Lower leg skin (tissue), 4 donors: ENCODE data around the gene ABT1. TPM values are rescaled to one million over a fixed set of nuclear protein-coding genes. Genes with fewer than 3 reads are reported as not detected.
A peak's percentile ranks its signal among the peaks of the same experiment; 100 is the strongest.

ENCODE experiments used
- DNase-seq, 2 donors: peaks; one replicate each; pipeline ENCODE4 v3.0.0-alpha.2; 2019; ENCODE audit warnings: low spot score in 2 of 2
- H3K4me3 ChIP-seq: fragments of 200-600 bp; sonication (generic); 2 replicates; pipeline ENCODE4 v1.5.1; 2017; ENCODE audit warnings: mild to moderate bottlenecking, low read depth; ENCODE audit not compliant: poor library complexity, severe bottlenecking
- CTCF ChIP-seq, 3 donors: fragments of 450-650 bp; IDR thresholded peaks; one replicate each; pipeline ENCODE4 v1.5.1; 2016; ENCODE audit warnings: antibody characterized with exemption in 3 of 3, mild to moderate bottlenecking in 3 of 3, moderate library complexity in 2 of 3
- POLR2A ChIP-seq, 2 donors: fragments of 450-650 bp; IDR thresholded peaks; one replicate each; pipeline ENCODE4 v1.6.1; 2016 to 2017; ENCODE audit warnings: antibody characterized with exemption in 2 of 2, mild to moderate bottlenecking in 1 of 2, moderate library complexity in 1 of 2
- WGBS, 2 donors: methylation state at CpG; one replicate each; pipeline ENCODE4 v1.1.5; 2018; 5-methylcytosine and 5-hydroxymethylcytosine counted together
- intact Hi-C: fragments of 100-400 bp; cut with DNase I; formaldehyde crosslinking; loops from one replicate; pipeline ENCODE4 v1.15.0; 2023; ENCODE audit warnings: low total_unique reads
- total RNA-seq, 4 donors: library from RNA; depleted of rRNA; stranded (reverse); fragments of >200 nt; gene quantifications; one replicate each; pipeline ENCODE4 v1.1.0, GENCODE V29; 2016

Gene ABT1
- total RNA-seq, 4 donors from 2014 or later = 22.0 to 25.7 (median 24.2) TPM

GRCh38 chr6:26613689-26614683, 17.2 kb downstream of the ABT1 start:
- TF ChIP-seq POLR2A (IDR thresholded peaks at IDR 0.05) = no peak
- no peak for TF ChIP-seq CTCF (IDR thresholded peaks at IDR 0.05)
- intact Hi-C loops = no loop called here
- WGBS, 2 donors = 3 to 7% methylated on average over 55 of the region's 68 CpGs
- DNase-seq = no peak
- H3K4me3 ChIP-seq = peak overlapping the region; percentile 13

GRCh38 chr6:26623339-26623859, 26.6 kb downstream of the ABT1 start:
- 0 to 97% methylated on average over 1 of the region's 1 CpG for WGBS, 2 donors
- DNase-seq = no peak
- no peak overlapping the region for H3K4me3 ChIP-seq
- TF ChIP-seq POLR2A (IDR thresholded peaks at IDR 0.05) = no peak
- no peak for TF ChIP-seq CTCF (IDR thresholded peaks at IDR 0.05)
- intact Hi-C loops = no loop called here

- TF ChIP-seq CTCF (IDR thresholded peaks at IDR 0.05) (no peak), POLR2A (IDR thresholded peaks at IDR 0.05) (no peak)
- intact Hi-C loops = no loop called here
- no peak overlapping the region for H3K4me3 ChIP-seq
- DNase-seq = no peak
- 89 to 100% methylated on average over 1 of the region's 1 CpG for WGBS, 2 donors
Observed at GRCh38 chr6:26624557-26624956, 27.8 kb downstream of the ABT1 start.

GRCh38 chr6:26627843-26628242, 31.1 kb downstream of the ABT1 start:
- TF ChIP-seq CTCF (IDR thresholded peaks at IDR 0.05) (no peak), POLR2A (IDR thresholded peaks at IDR 0.05) (no peak)
- intact Hi-C loops = no loop called here
- 73 to 85% methylated on average over 7 of the region's 7 CpGs for WGBS, 2 donors
- H3K4me3 ChIP-seq = no peak overlapping the region
- DNase-seq = no peak

- WGBS, 2 donors = 21 to 36% methylated on average over 1 of the region's 1 CpG
Observed at GRCh38 chr6:26629359-26629758, 32.6 kb downstream of the ABT1 start.

More at GRCh38 chr6:26629359-26629758, 32.6 kb downstream of the ABT1 start:
- H3K4me3 ChIP-seq = no peak overlapping the region
- no peak for DNase-seq
- intact Hi-C loops = no loop called here
- TF ChIP-seq POLR2A (IDR thresholded peaks at IDR 0.05) = no peak
- no peak for TF ChIP-seq CTCF (IDR thresholded peaks at IDR 0.05)
